Testis (tissue), 3 donors: Measurements from ENCODE around the gene VPS11. TPM values are rescaled to one million over a fixed set of nuclear protein-coding genes. Genes with fewer than 3 reads are reported as not detected.

ENCODE experiments used
- DNase-seq: peaks from one replicate; pipeline ENCODE4 v3.0.0-alpha.2; 2019
- H3K27ac ChIP-seq, 2 donors: fragments of 200-600 bp; sonication (generic); one replicate each; pipeline ENCODE4 v1.5.1; 2019
- H3K27me3 ChIP-seq: fragments of 200-600 bp; sonication (generic); one replicate; pipeline ENCODE4 v1.5.1; 2019
- H3K36me3 ChIP-seq: fragments of 200-600 bp; sonication (generic); one replicate; pipeline ENCODE4 v1.5.1; 2017; ENCODE audit warnings: low read depth; ENCODE audit errors: missing control alignments
- H3K4me1 ChIP-seq: fragments of 200-600 bp; sonication (generic); one replicate; pipeline ENCODE4 v1.5.1; 2019
- H3K4me3 ChIP-seq, 2 donors: fragments of 200-600 bp; sonication (generic); one replicate each; pipeline ENCODE4 v1.5.1; 2017 to 2019
- H3K9me3 ChIP-seq: fragments of 200-600 bp; sonication (generic); one replicate; pipeline ENCODE4 v1.5.1; 2017
- CTCF ChIP-seq, 3 experiments: fragments of 450-650 bp in 2 of 3; fragments of 200-600 bp in 1 of 3; sonication (generic) in 1 of 3; IDR thresholded peaks; one replicate each; pipeline ENCODE4 v1.5.1; 2016 to 2019; ENCODE audit warnings: antibody characterized with exemption in 3 of 3, mild to moderate bottlenecking in 2 of 3, moderate library complexity in 1 of 3
- POLR2A ChIP-seq: fragments of 450-650 bp; IDR thresholded peaks from one replicate; pipeline ENCODE4 v1.6.1; 2017; ENCODE audit warnings: antibody characterized with exemption, mild to moderate bottlenecking, moderate library complexity
- WGBS, 2 donors: methylation state at CpG; one replicate each; pipeline ENCODE4 v1.1.5; 2018; 5-methylcytosine and 5-hydroxymethylcytosine counted together
- intact Hi-C: fragments of 100-400 bp; cut with DNase I; formaldehyde crosslinking; loops from one replicate; pipeline ENCODE4 v1.15.1; 2023; ENCODE audit warnings: low total_unique reads
- polyA plus RNA-seq: library from polyadenylated mRNA; stranded (reverse); fragments of 350-450 nt; fragmentation: Illumina TruSeq; extraction: RNeasy Lipid Tissue Mini Kit (QIAGEN cat#74804); gene quantifications from one replicate; pipeline ENCODE4 v1.2.3, GENCODE V29; 2014; ENCODE audit warnings: low read depth, low replicate concordance; ENCODE audit not compliant: insufficient read depth
- total RNA-seq, 2 donors: library from RNA; depleted of rRNA; stranded (reverse); fragments of >200 nt; gene quantifications; one replicate each; pipeline ENCODE4 v1.2.3, GENCODE V29; 2016

The VPS11 gene
- total and polyA plus RNA-seq, 3 donors from 2014 or later: 50.7 to 60.5 (median 56.7) TPM

GRCh38 chr11:119051440-119052162 lies 16.0 kb upstream of the VPS11 start:
- WGBS, 2 donors: 87 to 89% methylated on average over 17 of the region's 17 CpGs
- no peak for TF ChIP-seq CTCF (IDR thresholded peaks at IDR 0.05)
- intact Hi-C loops: no loop called here
- Histone ChIP-seq H3K4me3 (no peak overlapping the region), H3K9me3 (no peaks in the 10 kb centered on the region), H3K27ac (no peak overlapping the region), H3K4me1 (peaks cover 7% of the 10 kb centered on the region), H3K27me3 (no peaks in the 10 kb centered on the region), H3K36me3 (no peaks in the 10 kb centered on the region)
- DNase-seq: no peak

- peaks cover 7% of the 10 kb centered on the region for H3K4me1 ChIP-seq
- H3K4me3 ChIP-seq: no peak overlapping the region
- intact Hi-C loops: no loop called here
- H3K27ac ChIP-seq: no peak overlapping the region
- no peaks in the 10 kb centered on the region for H3K36me3 ChIP-seq
- DNase-seq: no peak
- TF ChIP-seq POLR2A (no peak), CTCF (IDR thresholded peaks at IDR 0.05) (no peak)
- no peaks in the 10 kb centered on the region for H3K9me3 ChIP-seq
- no peaks in the 10 kb centered on the region for H3K27me3 ChIP-seq
- 95 to 96% methylated on average over 23 of the region's 23 CpGs for WGBS, 2 donors
Observed at GRCh38 chr11:119052163-119052814, 15.3 kb upstream of the VPS11 start.

GRCh38 chr11:119054418-119054817 lies 13.2 kb upstream of the VPS11 start:
- 98 to 99% methylated on average over 10 of the region's 10 CpGs for WGBS, 2 donors
- TF ChIP-seq POLR2A (no peak), CTCF (IDR thresholded peaks at IDR 0.05) (no peak)
- H3K4me1 ChIP-seq: peaks cover 12% of the 10 kb centered on the region
- H3K4me3 ChIP-seq: no peak overlapping the region
- no peaks in the 10 kb centered on the region for H3K27me3 ChIP-seq
- intact Hi-C loops: no loop called here
- no peaks in the 10 kb centered on the region for H3K9me3 ChIP-seq
- no peak for DNase-seq
- no peak overlapping the region for H3K27ac ChIP-seq
- no peaks in the 10 kb centered on the region for H3K36me3 ChIP-seq

GRCh38 chr11:119055901-119056300 lies 11.7 kb upstream of the VPS11 start:
- WGBS, 2 donors: 37 to 39% methylated on average over 6 of the region's 6 CpGs
- DNase-seq: no peak

More at GRCh38 chr11:119055901-119056300, 11.7 kb upstream of the VPS11 start:
- Histone ChIP-seq H3K9me3 (no peaks in the 10 kb centered on the region), H3K4me1 (peaks cover 12% of the 10 kb centered on the region), H3K27ac (peak overlapping the region in 1 of 2 donors; percentile 63), H3K36me3 (no peaks in the 10 kb centered on the region), H3K4me3 (peak overlapping the region; percentile 90 to 96), H3K27me3 (no peaks in the 10 kb centered on the region)
- TF ChIP-seq CTCF (IDR thresholded peaks at IDR 0.05) (no peak), POLR2A (no peak)
- intact Hi-C loops: loop anchor here (5.0 kb wide), 1 partner anchor 41 kb away; a partner anchor contains a TSS
